HEK293T (cell line): ENCODE measurements around the gene AMZ2.

Experiments
- FOXK2 ChIP-seq: fragments of 450-650 bp; IDR thresholded peaks from 2 replicates; pipeline ENCODE4 v1.6.1; 2016; ENCODE audit warnings: mild to moderate bottlenecking
- SP1 ChIP-seq: fragments of 450-650 bp; IDR thresholded peaks from 2 replicates; pipeline ENCODE4 v1.6.1; 2017
- TF ChIP-seq, protein P1 (sequence below): fragments of 450-650 bp; IDR thresholded peaks from 2 replicates; pipeline ENCODE4 v1.6.1; 2016

DNA sequence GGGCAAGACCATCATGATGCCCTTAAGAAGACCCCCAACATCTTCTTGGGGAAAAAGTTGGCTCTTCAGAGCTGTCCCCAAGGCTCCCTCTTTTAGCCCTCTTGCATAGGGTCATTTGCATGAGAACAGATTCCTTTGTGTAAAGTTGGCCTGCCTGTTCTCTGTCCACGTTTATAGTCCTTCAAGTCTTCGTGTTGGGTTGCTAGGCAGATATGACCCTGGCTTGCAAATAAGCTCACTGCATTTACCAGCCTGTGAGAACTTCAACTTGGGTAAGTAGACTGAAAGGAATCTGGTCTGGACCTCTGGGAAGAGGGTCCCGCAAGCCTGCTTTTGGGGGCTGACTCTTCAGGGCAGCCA, 46.3 kb downstream of the AMZ2 start:
- TF ChIP-seq, protein P1, sequence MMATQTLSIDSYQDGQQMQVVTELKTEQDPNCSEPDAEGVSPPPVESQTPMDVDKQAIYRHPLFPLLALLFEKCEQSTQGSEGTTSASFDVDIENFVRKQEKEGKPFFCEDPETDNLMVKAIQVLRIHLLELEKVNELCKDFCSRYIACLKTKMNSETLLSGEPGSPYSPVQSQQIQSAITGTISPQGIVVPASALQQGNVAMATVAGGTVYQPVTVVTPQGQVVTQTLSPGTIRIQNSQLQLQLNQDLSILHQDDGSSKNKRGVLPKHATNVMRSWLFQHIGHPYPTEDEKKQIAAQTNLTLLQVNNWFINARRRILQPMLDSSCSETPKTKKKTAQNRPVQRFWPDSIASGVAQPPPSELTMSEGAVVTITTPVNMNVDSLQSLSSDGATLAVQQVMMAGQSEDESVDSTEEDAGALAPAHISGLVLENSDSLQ: no peak
- TF ChIP-seq FOXK2 (no peak), SP1 (no peak)
